Measurements from ENCODE around the gene KCNN3. TPM values are rescaled to one million over a fixed set of nuclear protein-coding genes. Genes with fewer than 3 reads are reported as not detected.

The KCNN3 gene
- total and polyA plus RNA-seq, 2 donors (not counting 1 experiment from before 2014, with no cell fraction given) = 0.17 to 0.82 TPM

GRCh38 chr1:154713005-154713404 is 157.1 kb downstream of the KCNN3 start:
- Histone ChIP-seq H3K9ac (ENCODE audit: low read length) (no peak overlapping the region), H2AFZ (ENCODE audit: insufficient read depth, low read depth, low read length, poor library complexity, severe bottlenecking) (no peak overlapping the region), H3K4me1 (ENCODE audit: control insufficient read depth in 2 of 2, insufficient read depth in 2 of 2, low read length in 2 of 2) (no peaks in the 10 kb centered on the region), H3K27me3 (replicated peaks in 1 of 4; ENCODE audit: control extremely low read depth in 1 of 4, control insufficient read depth in 3 of 4, insufficient read depth in 4 of 4, low read length in 3 of 4) (no peaks in the 10 kb centered on the region), H3K79me2 (ENCODE audit: control insufficient read depth, insufficient read depth, low read length) (no peaks in the 10 kb centered on the region), H3K4me2 (replicated peaks; ENCODE audit: low read depth, low read length, poor library complexity, severe bottlenecking) (no peak overlapping the region), H4K20me1 (ENCODE audit: control insufficient read depth, insufficient read depth, low read length, poor library complexity, severe bottlenecking) (no peaks in the 10 kb centered on the region), H3K36me3 (replicated peaks in 1 of 2; ENCODE audit: control extremely low read depth in 1 of 2, control insufficient read depth in 1 of 2, extremely low read depth in 1 of 2, insufficient read depth in 2 of 2, low read length in 1 of 2) (no peaks in the 10 kb centered on the region), H3K9me3 (ENCODE audit: control extremely low read depth in 1 of 3, control insufficient read depth in 2 of 3, insufficient read depth in 1 of 3, low read length in 2 of 3) (no peaks in the 10 kb centered on the region), H3K4me3 (ENCODE audit: control extremely low read depth in 1 of 5, extremely low read depth in 1 of 5, insufficient read depth in 1 of 5, low read depth in 2 of 5, low read length in 4 of 5) (no peak overlapping the region), H3K27ac (ENCODE audit: low read length in 2 of 2) (no peak overlapping the region)
- no peaks in the 10 kb centered on the region for H3K9me3 Mint-ChIP-seq (ENCODE audit: insufficient read depth)
- TF ChIP-seq CTCF (IDR thresholded peaks at IDR 0.05) (no peak), EZH2 (IDR thresholded peaks at IDR 0.05; ENCODE audit: borderline replicate concordance, insufficient read depth, low read depth, low read length, poor library complexity, severe bottlenecking) (no peak)
- no peaks in the 10 kb centered on the region for H3K4me1 Mint-ChIP-seq
- DNase-seq = no peak
- intact Hi-C loops (cut with micrococcal nuclease) = no loop called here
- POLR2A ChIA-PET = interaction anchor here (0.6 kb wide), 1 partner anchor 152 kb away, joined by 6 read pairs; no protein-coding TSS in a partner anchor
- peaks cover 9% of the 10 kb centered on the region for H3K27me3 Mint-ChIP-seq
- no peak overlapping the region for H3K4me3 Mint-ChIP-seq
- WGBS (ENCODE audit: insufficient coverage) = 89% methylated on average over 11 of the region's 11 CpGs
- no peak overlapping the region for H3K27ac Mint-ChIP-seq
- ATAC-seq (ENCODE audit: low read depth) = no peak
- CTCF ChIA-PET = no interaction called here

GRCh38 chr1:154712166-154712810 is 157.8 kb downstream of the KCNN3 start:
- no peak overlapping the region for H3K9ac ChIP-seq (ENCODE audit: low read length)
- H4K20me1 ChIP-seq (ENCODE audit: control insufficient read depth, insufficient read depth, low read length, poor library complexity, severe bottlenecking) = no peaks in the 10 kb centered on the region
- H3K79me2 ChIP-seq (ENCODE audit: control insufficient read depth, insufficient read depth, low read length) = no peaks in the 10 kb centered on the region
- POLR2A ChIA-PET = no interaction called here
- no peaks in the 10 kb centered on the region for H3K27me3 ChIP-seq (replicated peaks in 1 of 4; ENCODE audit: control extremely low read depth in 1 of 4, control insufficient read depth in 3 of 4, insufficient read depth in 4 of 4, low read length in 3 of 4)
- no peak overlapping the region for H3K4me3 ChIP-seq (ENCODE audit: control extremely low read depth in 1 of 5, extremely low read depth in 1 of 5, insufficient read depth in 1 of 5, low read depth in 2 of 5, low read length in 4 of 5)
- H3K9me3 ChIP-seq (ENCODE audit: control extremely low read depth in 1 of 3, control insufficient read depth in 2 of 3, insufficient read depth in 1 of 3, low read length in 2 of 3) = no peaks in the 10 kb centered on the region
- peaks cover 9% of the 10 kb centered on the region for H3K27me3 Mint-ChIP-seq
- DNase-seq (no peak), ATAC-seq (ENCODE audit: low read depth) (no peak)
- CTCF ChIA-PET = no interaction called here
- H3K4me2 ChIP-seq (replicated peaks; ENCODE audit: low read depth, low read length, poor library complexity, severe bottlenecking) = no peak overlapping the region
- H3K4me1 Mint-ChIP-seq = no peaks in the 10 kb centered on the region
- 97% methylated on average over 6 of the region's 11 CpGs for WGBS (ENCODE audit: insufficient coverage)
- H3K4me1 ChIP-seq (ENCODE audit: control insufficient read depth in 2 of 2, insufficient read depth in 2 of 2, low read length in 2 of 2) = no peaks in the 10 kb centered on the region
- no peaks in the 10 kb centered on the region for H3K36me3 ChIP-seq (replicated peaks in 1 of 2; ENCODE audit: control extremely low read depth in 1 of 2, control insufficient read depth in 1 of 2, extremely low read depth in 1 of 2, insufficient read depth in 2 of 2, low read length in 1 of 2)
- intact Hi-C loops (cut with micrococcal nuclease) = no loop called here
- H3K4me3 Mint-ChIP-seq = no peak overlapping the region
- no peak overlapping the region for H2AFZ ChIP-seq (ENCODE audit: insufficient read depth, low read depth, low read length, poor library complexity, severe bottlenecking)
- H3K27ac ChIP-seq (ENCODE audit: low read length in 2 of 2) = no peak overlapping the region
- TF ChIP-seq EZH2 (IDR thresholded peaks at IDR 0.05; ENCODE audit: borderline replicate concordance, insufficient read depth, low read depth, low read length, poor library complexity, severe bottlenecking) (no peak), CTCF (IDR thresholded peaks at IDR 0.05) (no peak)
- no peak overlapping the region for H3K27ac Mint-ChIP-seq
- no peaks in the 10 kb centered on the region for H3K9me3 Mint-ChIP-seq (ENCODE audit: insufficient read depth)

All from B cell (primary cell).